Activated CD8-positive, alpha-beta memory T cell treated with anti-CD3 and anti-CD28 coated beads for 48 hours (primary cell): Measurements from ENCODE around the gene SNTG2.
"Not testable (repeated sequence)": the region's sequence is repeated elsewhere in the genome, so short reads cannot be mapped to it uniquely, and the experiment has no call there.

Experiments
- DNase-seq, 3 experiments: peaks; one replicate each; pipeline ENCODE4 v3.0.0-alpha.2; 2020; ENCODE audit warnings: low read depth in 2 of 3, low spot score in 2 of 3

The SNTG2 gene

GRCh38 chr2:1363367-1363766 lies 412.7 kb downstream of the SNTG2 start:
- no peak for DNase-seq

DNA sequence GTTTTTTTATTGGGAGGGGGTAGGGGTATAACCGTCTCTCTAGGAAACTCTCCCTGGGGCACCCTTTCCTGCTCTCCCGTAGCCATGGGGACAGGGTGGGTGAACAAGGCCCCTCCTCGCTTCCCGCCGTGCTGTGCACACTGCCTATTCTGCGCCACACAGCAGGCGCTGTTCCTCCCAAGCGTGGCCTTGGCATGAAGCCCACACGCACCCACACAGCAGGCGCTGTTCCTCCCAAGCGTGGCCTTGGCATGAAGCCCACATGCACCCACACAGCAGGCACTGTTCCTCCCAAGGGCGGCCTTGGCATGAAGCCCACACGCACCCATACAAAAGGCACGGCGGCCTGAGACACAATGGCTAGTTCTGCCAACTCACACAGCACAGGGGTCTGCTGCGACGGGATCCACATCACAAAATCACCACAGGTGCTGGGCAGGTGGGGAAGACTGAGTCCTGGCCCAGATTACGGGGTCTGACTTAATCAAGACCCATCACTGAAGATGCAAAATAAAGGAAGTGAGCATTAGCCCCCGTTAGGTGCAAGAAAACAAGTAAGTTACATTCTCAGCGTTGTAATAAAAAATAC lies 416.0 kb downstream of the SNTG2 start:
- DNase-seq: no peak

DNA sequence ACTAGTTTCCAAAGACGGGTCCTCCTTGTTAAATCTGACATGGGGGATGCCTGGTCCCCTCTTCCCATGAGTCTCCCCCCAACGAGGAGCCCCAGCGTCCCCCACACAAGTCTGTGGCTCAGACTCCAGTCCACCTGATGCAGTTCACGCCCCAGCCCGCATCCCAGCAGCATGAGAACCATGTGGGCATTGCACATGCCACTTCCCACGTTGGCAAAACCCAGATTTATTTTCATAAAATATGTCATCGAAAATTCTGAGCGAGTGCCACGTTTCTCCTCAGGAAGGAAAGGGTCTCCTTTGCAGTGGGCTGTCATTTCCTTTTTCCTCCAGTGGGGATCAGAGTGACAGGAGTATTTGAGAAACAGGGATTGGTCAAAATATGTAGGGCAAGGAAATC lies 417.0 kb downstream of the SNTG2 start:
- no peak for DNase-seq

- no peak for DNase-seq
Measured at GRCh38 chr2:1369905-1370304, 419.3 kb downstream of the SNTG2 start.

GRCh38 chr2:1370461-1370860 lies 419.8 kb downstream of the SNTG2 start:
- no peak for DNase-seq

- DNase-seq: no peak
Measured at GRCh38 chr2:1371082-1371481, 420.4 kb downstream of the SNTG2 start.

GRCh38 chr2:1373830-1374229 lies 423.2 kb downstream of the SNTG2 start:
- no peak for DNase-seq

- no peak for DNase-seq
Measured at GRCh38 chr2:1374287-1374686, 423.6 kb downstream of the SNTG2 start.

GRCh38 chr2:1375794-1376193 lies 425.1 kb downstream of the SNTG2 start:
- DNase-seq: no peak

DNA sequence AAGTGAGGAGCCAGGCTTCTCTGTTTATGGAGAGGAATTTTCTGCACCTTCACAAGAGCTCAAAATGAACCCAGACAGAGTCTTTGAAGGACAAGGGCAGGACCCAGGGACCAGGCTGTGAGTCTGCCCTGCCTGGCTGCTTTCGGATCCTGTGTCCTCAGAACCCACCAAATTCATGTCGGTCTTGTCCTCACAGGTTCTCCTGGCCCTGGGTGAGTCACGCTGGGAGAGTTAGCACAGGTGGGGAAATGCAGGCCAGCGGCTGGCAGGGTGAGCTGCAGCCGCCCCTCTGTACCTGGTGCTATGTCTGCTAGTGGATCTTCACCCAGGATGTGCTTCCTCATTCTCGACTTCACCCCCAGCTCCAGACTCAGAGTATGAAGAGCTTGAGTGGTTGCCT lies 426.8 kb downstream of the SNTG2 start:
- DNase-seq: no peak

DNA sequence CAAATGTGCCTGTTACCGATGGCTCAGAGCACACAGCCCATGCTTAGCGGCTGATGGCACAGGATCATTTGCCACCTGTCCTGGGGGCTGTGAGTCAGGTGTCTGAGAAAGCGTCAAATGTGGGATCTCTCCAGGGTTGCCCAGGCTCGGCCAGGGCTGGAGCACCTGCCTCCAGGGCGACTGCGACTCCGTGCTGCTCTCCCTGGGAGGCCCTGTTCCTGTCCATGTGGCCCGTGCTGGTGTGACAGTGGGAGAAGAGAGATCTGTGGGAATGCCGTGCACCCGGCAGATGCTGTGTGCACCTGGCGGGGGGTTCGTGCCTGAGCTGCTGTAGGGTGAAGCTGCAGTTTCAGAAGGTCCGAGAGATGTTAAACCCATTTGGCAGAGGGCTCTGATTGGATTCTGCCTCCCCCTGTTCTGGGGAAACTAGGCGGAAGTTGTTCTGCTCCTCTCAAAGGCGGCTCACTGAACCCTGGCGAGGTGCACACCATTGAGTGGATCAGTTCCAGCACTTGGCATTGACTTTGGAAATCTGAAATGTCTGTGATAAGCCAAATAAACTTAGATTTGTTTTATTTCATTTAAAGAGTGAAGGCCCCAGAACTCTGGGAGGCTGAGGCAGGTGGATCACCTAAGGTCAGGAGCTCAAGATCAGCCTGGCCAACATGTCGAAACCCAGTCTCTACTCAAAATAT lies 428.0 kb downstream of the SNTG2 start:
- DNase-seq: no peak

- DNase-seq: no peak
Measured at GRCh38 chr2:1381644-1382043, 431.0 kb downstream of the SNTG2 start.

GRCh38 chr2:1387954-1388725 lies 437.5 kb downstream of the SNTG2 start:
- DNase-seq: not testable (repeated sequence)

GRCh38 chr2:1390118-1390517 lies 439.5 kb downstream of the SNTG2 start:
- DNase-seq: not testable (repeated sequence)

DNA sequence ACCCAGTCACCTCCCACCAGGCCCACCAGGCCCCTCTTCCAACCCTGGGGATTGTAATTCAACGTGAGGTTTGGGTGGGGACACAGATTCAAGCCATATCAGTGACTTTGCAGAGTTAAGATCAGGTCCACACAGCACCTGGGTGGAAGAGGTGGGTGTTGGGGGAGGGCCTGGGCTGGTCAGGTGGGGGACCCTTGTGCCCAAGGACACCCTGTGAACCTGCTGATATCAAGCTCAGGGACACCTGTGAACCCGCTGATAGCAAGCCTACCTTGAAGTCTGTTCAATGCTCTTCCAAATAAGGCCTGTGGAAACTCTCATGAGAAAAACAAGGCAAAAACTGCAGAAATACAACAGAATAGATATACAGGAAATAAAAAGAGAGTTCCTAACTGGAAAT lies 442.7 kb downstream of the SNTG2 start:
- DNase-seq: no peak

DNA sequence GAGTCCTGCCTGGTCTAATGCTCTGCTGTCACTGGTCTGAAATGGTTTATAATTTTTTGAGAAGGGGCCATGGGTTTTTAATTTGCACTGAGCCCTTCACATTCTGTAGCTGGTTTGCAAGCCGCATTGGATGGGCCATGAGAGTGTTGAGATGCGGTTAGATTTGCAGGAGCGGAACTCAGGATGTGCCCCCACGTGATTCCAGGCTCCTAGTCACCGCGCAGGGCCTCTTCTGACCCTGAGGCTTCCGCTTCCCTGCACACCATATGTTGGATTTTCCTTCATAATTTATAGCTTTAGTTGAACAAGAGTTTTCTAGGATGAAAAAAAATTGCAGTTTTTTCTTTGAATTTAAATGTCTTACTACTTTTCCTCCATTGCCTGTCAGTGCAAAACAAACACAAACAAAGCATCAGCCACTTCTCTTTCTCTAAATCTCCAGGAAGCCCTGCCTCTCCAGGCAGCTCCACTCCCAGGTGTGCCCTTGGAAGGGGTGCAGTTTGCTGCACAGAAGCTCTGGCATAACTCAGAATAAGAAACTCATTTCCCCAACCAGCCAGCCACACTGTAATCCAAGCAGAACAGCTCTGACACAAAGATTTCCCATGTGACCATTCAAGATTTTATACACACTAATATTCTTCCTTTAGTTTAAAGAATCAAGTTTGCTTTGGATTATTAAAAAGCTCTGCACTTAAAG lies 444.2 kb downstream of the SNTG2 start:
- DNase-seq: no peak

- DNase-seq: no peak
Measured at GRCh38 chr2:1397350-1397749, 446.7 kb downstream of the SNTG2 start.

- DNase-seq: no peak
Measured at GRCh38 chr2:1398191-1398590, 447.5 kb downstream of the SNTG2 start.

- no peak for DNase-seq
Measured at GRCh38 chr2:1400943-1401735, 450.5 kb downstream of the SNTG2 start.

DNA sequence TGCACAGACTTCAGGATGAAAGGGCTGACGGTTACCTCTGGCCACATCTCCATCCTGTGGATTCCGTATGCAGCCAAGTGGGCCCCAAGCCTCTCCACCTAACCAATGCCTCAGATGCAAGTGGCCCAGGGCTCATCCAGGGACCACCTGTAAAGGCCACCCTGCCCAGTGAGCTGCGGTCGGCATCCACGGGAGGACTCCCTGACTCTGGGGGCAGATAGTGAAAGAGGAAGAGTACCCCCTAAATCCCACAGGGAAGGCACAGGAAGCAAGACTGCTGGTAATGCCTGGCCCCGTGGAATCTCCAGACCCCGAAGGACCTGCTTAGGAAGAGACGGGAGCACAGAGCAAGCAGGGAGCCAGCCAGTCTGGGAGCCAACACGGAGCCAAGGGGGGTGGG lies 451.4 kb downstream of the SNTG2 start:
- no peak for DNase-seq

GRCh38 chr2:1403565-1403964 lies 452.9 kb downstream of the SNTG2 start:
- no peak for DNase-seq
